ENCODE data around the gene PRKAR1A. TPM values are rescaled to one million over a fixed set of nuclear protein-coding genes. Genes with fewer than 3 reads are reported as not detected.
A peak's percentile ranks its signal among the peaks of the same experiment; 100 is the strongest.
"Not testable (repeated sequence)": the region's sequence is repeated elsewhere in the genome, so short reads cannot be mapped to it uniquely, and the experiment has no call there.

The PRKAR1A gene
- total RNA-seq, 1 donor from 2014 or later = 149 TPM

DNA sequence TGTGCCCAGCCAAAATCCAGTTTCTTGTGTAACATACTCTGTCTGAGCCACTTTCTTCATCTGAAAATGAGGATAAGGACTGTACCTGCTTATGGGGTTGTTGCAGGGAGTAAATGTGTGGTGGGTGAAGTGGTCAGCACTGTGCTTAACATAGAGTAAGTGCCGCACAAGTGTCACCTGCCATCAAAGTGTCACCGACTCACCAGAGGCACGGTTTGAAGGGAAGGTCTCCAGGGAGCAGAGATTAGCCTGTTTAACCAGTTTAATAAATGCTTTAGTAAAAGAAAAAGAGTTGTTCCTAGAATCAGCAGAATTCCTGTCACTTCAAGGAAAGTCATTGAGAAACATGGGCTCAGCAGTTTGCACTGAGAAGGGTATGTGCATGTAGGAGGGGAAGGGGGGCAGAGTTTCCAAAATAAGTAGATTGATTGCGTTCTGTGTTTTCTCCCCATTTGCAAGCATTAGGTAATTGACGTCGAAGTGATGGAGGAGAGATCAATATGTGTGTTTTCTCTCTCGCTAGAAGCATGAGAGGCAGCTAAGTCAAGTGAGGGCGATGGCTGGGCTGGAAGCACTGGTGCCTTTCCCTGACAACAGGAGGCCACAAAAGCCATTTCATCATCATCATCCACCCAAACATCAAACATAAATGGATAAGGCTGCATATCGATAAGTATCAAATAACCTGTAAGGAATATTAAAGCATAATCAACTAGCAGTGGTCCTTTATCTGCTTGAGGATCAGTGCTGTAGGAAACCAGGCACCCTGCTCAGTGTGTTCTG is 69.8 kb downstream of the PRKAR1A start:
- no peak for ATAC-seq

DNA sequence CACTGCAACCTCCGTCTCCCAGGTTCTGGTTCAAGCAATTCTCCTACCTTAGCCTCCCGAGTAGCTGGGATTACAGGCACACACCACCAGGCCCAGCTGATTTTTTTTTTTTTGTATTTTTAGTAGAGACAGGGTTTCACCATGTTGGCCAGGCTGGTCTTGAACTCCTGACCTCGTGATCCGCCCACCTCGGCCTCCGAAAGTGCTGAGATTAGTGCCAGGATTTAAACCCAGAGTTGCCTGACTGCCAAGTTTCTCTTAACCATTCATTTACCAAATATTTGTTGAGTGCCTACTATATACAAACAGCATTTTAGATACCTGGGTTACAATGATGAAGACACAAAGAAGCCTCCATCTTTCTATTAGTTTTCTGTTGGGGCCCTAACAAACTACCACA is 70.6 kb downstream of the PRKAR1A start:
- ATAC-seq = not testable (repeated sequence)

DNA sequence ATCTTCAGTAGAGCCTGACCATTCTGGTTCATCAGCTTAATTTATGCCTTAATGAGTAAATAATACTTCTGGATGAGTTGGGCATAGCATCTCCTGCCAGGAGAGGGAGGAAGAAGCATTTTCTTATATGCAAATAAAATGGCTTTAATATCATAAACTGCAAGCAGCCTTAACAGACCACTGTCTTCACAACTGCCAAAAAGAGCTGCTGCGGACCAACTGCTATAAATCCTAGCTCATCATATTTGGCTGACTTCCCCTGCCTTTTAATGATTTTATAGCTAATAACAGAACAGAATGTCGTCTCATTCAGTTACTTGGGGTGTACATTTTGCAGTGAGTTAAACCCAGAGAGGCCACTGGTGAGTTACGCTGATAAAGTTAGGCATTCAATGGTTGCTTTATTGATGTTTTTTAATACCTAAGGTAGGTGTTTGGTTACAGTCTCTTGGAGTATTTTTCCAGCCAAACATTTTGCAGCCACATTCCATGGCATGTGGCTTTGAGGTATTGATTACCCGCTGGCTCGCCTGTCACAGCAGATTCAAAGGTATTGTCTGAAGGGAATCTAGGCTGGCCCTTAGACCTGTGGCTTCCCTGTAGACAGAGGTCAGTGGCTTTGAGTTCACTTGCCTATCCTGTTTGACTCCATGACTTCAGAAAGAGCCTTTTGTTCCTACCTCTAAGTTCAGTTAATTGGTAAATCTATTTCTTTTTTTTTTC is 72.5 kb downstream of the PRKAR1A start:
- no peak for ATAC-seq

DNA sequence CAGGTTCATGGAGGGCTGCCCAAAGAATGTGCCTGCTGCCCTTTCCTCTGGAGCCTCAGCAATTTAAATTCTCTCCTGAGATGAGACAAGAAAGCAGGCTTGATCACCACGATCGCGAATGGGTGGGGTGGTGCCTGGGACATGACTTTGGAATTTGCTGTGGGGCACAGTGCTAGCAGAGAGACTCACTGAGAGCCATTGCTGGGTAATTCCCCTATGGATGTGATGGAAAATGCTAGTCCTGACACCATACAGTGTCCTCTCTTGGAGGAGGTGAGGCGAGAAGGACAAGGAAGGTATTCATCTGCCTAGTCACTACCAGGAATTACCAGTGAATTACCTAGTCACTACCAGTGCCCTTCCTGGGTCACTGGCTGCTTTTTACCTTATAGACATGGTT is 73.4 kb downstream of the PRKAR1A start:
- ATAC-seq = peak; percentile 82

DNA sequence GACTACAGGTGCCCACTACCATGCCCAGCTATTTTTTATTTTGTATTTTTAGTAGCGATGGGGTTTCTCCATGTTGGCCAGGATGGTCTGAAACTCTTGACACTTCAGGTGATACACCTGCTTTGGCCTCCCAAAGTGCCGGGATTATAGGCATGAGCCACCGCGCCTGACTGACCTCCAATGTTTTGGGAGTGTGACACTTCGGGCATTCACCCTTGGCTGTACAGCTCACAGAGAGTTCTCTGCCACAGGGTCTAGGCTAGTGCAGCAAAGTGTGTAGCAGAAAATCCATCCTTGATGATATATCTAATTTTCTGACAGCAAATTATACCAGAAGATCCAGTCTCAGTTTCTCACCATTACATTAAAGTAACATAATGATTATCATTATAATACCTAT is 74.8 kb downstream of the PRKAR1A start:
- no peak for ATAC-seq

DNA sequence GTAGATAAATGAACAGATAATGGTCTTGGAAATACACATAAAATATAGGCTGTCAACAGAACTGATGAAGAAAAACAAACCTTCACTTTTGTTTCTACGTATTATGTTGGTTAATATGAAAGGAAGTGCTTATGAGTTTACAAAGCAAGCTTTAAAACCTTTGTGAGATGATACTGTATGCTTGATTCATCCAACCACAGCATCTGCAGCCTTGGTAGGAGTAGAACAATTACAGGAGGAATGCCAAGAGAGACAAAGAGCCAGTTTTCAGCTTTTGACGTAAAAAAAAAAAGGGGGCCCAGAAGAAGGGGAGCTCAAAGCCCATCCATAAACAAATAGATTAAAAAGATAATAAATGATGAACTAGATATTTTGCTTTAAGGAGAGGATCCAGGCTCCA is 75.6 kb downstream of the PRKAR1A start:
- no peak for ATAC-seq

DNA sequence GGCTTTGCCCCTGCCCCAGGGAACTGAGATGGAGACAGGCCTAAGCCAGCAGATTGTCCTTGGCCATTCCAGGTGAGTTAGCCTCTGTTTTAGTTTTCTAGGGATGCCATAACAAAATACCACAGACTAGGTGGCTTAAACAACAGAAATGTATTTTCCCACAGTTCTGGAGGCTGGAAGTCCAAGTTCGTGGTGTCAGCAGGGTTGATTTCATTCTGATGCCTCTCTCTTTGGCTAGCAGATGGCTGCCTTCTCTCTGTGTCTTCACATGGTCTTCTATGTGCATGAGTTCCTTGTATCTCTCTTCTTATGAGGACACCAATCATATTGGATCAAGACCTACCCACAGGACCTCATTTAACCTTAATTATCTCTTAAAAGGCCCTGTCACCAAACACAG is 76.1 kb downstream of the PRKAR1A start:
- ATAC-seq = no peak

DNA sequence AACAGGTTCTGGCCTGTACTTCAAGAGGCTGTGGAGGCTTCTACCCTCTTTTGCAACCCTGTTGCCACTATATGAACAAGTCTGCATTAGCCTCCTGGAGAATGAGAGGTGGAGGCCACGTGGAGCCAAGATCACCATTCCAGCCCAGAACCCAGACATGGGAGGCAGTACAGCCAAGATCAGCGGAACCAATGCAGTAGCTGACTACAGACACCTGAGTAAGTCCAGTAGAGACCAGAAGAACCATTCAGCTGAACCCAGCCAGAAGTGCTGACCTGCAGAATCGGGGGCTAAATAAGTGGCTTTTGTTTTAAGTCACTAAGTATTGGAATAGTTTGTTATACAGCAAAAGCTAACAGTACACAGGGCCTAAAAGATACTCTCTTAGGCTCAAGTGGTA is 76.9 kb downstream of the PRKAR1A start:
- ATAC-seq = no peak

DNA sequence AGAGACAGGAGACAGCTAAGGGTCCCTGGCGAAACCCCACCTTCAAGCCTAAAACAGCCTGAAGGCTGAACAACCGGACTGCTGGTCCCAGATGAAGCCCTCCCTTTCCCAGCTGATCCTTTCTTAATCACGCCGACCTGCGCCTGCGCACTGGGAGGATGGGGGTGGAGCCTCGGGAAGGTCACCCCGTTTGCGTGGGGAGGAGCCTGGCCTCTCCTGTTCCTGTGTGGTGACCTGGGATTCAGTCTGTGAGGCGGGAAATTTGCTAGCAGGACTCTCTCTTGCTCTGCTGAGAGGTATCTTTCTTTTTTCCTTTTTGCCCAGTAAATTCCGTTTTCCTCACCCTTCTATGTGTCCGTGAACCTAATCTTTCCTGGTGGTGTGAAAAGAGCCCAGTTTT is 79.4 kb downstream of the PRKAR1A start:
- ATAC-seq = no peak

DNA sequence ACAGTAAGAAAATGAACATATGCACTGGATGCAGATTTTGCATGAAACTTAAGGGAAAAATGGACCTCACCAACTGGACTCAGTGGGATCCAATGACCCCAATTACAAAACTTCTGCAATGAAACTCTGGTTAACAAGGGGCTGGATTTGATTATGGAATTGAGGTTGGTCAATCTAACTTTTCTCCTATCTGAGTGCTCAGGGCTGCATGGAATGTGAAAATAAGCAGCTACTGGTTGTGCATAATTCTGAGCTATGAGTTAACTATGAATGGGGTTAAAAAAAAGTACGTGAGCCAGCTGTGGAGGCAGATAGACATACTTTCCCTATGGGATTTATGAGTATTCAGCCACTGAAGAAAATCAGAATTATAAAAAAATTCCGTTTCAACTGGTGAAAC is 79.8 kb downstream of the PRKAR1A start:
- no peak for ATAC-seq

DNA sequence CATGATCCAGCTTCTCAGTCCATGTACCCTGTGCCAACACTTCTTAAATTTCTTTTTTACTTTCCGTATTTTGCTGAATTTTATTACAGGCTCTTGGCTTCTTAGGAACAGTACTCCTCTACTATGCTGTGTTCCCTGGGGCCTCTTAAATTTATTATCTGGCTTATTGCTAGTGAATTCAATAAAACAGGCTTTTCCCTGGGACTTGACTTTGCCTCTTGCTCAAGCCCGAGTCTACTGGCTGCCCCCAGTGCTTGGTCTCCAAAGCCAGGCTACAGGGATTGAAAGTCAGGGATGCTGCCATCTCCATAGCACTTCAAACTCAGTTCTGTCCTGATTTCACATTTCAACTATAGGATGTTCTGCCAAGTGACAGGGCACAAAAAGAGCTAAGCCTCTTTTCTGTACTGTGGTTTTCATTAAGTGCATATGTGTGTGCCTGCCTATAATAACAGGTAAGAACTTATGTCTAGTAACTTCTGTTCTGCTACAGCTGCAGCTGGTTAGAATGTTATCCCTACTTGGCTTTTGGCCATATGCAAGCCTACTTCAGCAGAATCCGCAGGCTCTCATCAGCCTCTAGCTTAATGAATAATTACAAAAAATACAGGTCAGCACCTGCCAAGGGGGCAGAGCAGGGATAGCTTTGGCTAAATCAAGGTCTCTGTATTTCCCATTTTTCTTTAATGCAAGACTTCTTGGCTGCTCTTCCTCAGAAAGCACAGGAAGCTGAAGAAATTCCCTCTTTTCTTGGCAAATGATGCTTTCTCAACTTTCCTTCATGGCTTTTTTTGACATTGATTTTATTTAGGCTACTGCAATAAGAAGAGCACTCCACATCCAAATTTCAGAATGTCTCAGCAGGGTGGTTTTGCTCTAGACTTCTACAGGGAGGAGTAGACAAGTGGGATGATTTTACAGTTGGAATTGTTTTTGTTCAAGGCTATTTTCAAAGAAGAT is 80.7 kb downstream of the PRKAR1A start:
- peak; percentile 56 for ATAC-seq

DNA sequence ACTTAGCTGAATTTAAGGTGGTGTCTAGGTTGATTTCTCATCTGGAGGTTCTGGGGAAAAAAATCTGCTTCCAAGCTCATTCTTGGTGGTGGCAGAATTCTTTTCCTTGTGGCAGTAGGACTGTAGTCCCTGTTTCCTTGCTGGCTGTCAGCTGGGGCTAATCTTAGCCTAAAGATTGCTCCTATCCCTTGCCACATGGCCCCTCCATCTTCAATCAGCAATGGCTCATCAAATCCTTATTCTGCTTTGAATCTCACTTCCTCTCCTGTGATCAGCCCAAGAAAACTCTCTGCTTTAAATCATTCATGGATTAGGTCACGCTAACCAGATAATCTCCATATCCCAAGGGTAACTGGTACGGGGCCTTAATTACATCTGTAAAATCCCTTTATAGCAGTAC is 82.3 kb downstream of the PRKAR1A start:
- ATAC-seq = no peak

DNA sequence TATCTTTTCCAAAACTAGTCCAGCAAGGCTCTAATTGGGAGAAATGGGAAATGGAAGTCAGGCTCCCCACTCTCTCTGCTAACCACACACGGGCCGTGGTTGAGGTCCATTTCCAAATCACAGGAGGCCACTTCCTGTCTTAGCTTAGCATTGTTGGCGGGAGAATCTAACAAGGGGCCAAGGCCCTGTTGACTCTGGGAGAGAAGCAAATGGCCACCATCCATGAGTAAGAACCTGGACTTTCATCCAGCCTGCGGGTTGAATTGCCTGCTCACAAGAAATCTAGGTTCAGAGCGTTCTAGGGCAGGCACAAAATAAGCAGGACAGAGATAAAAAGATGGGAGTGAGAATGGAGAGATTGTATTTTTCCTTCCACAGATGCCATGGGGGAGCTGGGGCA is 83.3 kb downstream of the PRKAR1A start:
- ATAC-seq = no peak

DNA sequence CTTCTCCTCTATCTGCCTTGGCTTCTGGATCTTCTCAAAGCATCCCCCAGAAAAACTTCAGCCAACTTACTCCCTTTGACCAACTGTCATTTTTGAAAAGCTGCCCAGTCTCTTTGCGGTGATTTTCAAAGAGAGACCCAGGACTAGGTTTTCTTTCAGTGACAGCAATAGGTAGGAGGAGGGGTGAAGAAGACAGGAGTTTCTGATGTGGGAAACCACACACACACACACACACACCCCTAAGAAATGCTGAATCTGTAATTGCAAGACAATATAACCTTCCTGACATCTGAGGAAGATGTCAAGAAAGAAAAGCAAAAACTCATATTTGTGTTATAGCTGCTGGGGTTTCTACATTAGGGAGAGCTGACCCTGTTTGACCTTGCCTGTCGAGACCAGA is 83.8 kb downstream of the PRKAR1A start:
- ATAC-seq = no peak

DNA sequence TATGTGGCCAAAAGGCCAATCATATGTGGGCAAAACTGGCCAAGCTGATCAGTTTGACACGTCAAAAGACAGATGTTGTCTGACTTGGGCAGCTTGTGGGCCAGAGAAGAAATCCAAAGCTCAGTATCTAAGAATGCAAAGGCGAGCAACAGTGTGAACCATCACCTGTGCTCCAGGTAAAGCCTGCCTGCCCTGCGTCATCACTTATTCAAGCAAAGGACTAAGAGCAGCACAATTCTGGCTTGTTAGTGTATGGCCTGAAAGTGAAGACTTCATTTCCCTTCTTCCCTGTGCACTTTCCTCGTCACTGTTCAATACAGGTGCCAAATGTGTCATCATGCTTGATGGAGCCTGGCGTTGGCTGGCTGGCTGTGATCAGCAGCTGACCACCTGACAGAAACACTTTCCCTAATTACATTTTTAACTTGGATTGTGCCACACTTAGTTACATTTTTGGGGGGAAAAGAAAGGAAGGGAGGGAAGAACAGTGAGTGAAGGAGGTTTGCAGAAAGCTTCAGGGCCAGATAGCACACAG is 84.2 kb downstream of the PRKAR1A start:
- no peak for ATAC-seq

DNA sequence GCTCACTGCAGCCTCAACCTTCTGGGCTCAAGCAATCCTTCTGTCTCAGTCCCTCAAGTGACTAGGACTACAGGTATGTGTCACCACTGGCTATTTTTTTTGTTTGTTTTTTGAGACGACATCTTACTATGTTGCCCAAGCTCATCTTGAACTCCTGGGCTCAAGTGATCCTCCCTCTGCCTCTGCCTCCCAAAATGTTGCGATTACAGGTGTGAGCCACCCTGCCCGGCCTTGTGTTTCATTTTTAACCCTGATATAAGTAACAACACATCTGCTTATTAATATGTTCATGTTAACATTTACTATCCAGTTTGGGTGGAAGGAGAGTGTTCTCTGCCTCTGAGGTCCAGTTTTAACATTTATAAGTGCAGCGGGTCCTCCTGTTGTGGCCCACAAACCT is 85.8 kb downstream of the PRKAR1A start:
- ATAC-seq = no peak

DNA sequence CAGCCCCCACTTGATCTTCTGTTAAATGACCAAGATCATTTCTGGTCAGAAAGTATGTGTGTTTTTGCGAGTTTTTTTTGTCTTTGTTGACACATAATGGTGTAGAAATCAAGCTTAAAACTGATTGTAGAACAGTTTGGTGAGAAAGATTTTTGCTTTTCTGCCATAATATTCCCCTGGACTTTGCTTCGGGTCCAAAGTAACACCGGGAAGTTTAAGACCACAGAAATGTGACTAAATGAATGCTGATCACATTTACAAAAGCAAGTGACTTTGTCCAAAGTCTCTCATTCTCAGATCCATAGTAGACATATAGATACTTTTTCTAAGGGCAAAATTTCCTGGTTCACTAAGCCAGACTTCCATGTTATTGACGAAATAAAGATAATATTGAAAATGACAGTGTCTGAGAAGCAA is 86.3 kb downstream of the PRKAR1A start:
- no peak for ATAC-seq

DNA sequence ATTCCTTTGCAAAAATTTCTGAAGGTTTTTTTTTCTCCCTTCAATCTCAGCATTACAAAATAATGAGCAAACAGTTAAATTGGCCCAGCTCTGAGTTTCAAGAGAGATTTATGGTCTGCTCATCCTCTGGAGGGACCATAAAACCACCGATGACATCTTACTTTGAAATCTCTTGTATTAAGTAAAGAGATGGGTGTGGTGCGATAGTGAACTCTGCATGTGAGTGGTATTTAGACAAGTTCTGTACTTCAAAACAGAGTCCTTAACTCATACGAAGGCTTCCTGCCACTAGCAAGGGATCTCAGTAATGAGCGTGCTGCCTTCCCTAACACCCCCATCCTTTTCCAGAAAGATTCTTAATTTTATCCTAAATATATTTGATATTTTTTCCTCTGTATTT is 86.9 kb downstream of the PRKAR1A start:
- no peak for ATAC-seq

DNA sequence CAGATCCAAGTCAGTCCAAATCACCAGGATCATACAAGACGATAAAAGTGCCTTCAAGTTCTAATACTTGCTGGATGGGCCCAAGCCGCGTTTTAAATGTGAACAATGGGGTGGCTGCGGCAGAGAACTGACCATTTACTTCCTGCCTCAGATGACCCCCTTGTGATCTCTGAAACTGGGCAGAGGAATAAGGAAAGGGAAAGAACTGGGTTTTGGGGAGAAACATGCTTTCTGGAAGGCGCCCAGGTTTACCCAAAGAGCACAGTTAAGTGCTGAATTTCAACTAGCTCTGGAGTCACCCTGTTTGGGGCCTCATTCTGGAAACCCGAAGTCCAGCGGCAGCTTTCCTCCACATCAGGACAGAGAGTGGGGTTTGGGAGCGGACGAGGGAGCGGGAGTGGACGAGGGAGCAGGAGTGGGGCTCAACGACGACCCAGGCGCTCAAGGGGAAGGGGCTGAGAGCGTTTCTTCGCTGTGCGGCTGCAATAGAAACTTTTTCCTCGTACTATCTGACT is 87.4 kb downstream of the PRKAR1A start:
- ATAC-seq = no peak

DNA sequence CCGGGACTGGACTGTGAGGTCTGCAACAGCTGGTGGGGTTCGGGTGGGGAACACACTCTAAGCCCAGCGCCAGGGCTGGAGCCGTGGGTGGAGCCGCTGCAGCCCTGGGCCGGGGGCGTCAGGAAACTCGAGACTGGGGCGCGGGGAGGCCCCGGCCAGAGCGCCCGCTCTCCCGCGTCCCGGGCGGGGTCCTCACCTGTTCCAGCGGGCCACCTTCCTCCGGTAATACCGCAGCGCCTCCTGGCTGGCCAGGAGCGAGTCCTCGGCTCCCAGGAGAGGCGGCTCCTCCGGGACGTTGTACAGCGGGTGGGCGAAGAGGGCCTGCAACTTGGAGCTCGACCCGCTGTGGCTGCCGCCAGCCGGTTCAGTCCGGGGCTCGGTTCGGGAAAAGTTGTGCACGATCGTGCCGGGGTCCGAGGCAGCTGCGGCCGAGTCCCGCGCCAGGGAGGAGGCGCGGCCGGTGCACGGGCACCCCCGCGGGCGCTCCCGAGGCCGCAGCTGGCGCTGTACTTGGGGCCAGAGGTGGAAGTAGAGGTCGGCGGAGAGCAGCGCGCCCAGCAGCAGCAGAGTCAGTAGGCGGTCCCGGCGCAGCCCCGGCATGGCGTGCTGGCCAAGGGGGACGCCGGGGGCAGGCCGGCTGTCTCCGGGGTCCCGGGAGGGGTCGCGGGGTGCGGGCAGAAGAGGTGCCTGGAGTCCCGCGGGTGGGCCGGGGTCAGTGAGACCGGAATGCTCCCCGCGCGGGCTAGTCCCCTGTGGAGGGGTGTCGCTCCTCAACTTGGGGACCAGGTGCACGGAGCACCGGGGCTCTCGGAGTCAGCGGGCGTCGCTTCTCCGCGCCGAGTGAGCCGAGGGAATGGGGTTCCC is 88.1 kb downstream of the PRKAR1A start:
- ATAC-seq = peak; percentile 67
